ENCODE results near the gene SNX17. TPM values are rescaled to one million over a fixed set of nuclear protein-coding genes. Genes with fewer than 3 reads are reported as not detected.
A peak's percentile ranks its signal among the peaks of the same experiment; 100 is the strongest.

SNX17 gene
- total and polyA plus RNA-seq, 2 of the 4 experiments (the other 2 are of a cell fraction) = 102 to 130 TPM

- TF ChIP-seq, protein P1, sequence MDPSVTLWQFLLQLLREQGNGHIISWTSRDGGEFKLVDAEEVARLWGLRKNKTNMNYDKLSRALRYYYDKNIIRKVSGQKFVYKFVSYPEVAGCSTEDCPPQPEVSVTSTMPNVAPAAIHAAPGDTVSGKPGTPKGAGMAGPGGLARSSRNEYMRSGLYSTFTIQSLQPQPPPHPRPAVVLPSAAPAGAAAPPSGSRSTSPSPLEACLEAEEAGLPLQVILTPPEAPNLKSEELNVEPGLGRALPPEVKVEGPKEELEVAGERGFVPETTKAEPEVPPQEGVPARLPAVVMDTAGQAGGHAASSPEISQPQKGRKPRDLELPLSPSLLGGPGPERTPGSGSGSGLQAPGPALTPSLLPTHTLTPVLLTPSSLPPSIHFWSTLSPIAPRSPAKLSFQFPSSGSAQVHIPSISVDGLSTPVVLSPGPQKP (IDR thresholded peaks at IDR 0.05; ENCODE audit: borderline replicate concordance, low read depth, low read length) = no peak
- TF ChIP-seq RFX5 (IDR thresholded peaks at IDR 0.05; ENCODE audit: low read depth, low read length) (no peak), RAD21 (IDR thresholded peaks at IDR 0.05; ENCODE audit: low read length) (peak; percentile 66)
These were observed at the start of gene SNX17, which contains the start of gene EIF2B4 (continued) for GRCh38 chr2:27370026-27370815.

Measured in IMR-90 (cell line).